A673 (cell line): ENCODE results near the gene TRPM6. TPM values are rescaled to one million over a fixed set of nuclear protein-coding genes. Genes with fewer than 3 reads are reported as not detected.

Experiments used
- BruUV-seq: library from RNA; stranded (reverse); fragments of 400-500 nt; replicated peaks from 2 replicates; lab custom pipeline; 2021; lab: Mats Ljungman, UMichigan
- CTCF ChIA-PET: fragments of 300-600 bp; sonication (Branson Sonifier 250); formaldehyde crosslinking; loops from one replicate; lab custom pipeline; 2022; ENCODE audit warnings: antibody characterized with exemption; lab: Charles Lee
- POLR2A ChIA-PET: fragments of 300-600 bp; sonication (Branson Sonifier 250); formaldehyde crosslinking; loops from one replicate; lab custom pipeline; 2022; ENCODE audit warnings: antibody characterized with exemption; ENCODE audit not compliant: low non-redundant PET; lab: Charles Lee
- DNase-seq: peaks from one replicate; pipeline ENCODE4 v3.0.0-alpha.2; 2015; ENCODE audit warnings: low spot score
- H3K27ac ChIP-seq: fragments of 200-600 bp; sonication (generic); 2 replicates; pipeline ENCODE4 v1.5.1; 2016; ENCODE audit warnings: mixed run types, low read depth, mild to moderate bottlenecking, mixed read lengths, antibody characterized with exemption, low read length; ENCODE audit not compliant: poor library complexity, severe bottlenecking
- H3K27me3 ChIP-seq: fragments of 200-600 bp; sonication (generic); replicated peaks from 2 replicates; pipeline ENCODE4 v1.6.1; 2017; ENCODE audit warnings: mixed run types, low read depth, mild to moderate bottlenecking, mixed read lengths, antibody characterized with exemption, low read length; ENCODE audit not compliant: insufficient read depth, poor library complexity
- H3K36me3 ChIP-seq: fragments of 200-600 bp; sonication (generic); 2 replicates; pipeline ENCODE4 v1.6.1; 2016; ENCODE audit warnings: mixed run types, mild to moderate bottlenecking, mixed read lengths, antibody characterized with exemption, low read length; ENCODE audit not compliant: insufficient read depth, poor library complexity, severe bottlenecking
- H3K4me1 ChIP-seq: fragments of 200-600 bp; sonication (generic); 2 replicates; pipeline ENCODE4 v1.6.1; 2017; ENCODE audit warnings: mixed run types, mild to moderate bottlenecking, mixed read lengths, antibody characterized with exemption, low read length; ENCODE audit not compliant: insufficient read depth, poor library complexity, severe bottlenecking
- H3K4me3 ChIP-seq: fragments of 200-600 bp; sonication (generic); 2 replicates; pipeline ENCODE4 v1.5.1; 2016; ENCODE audit warnings: low read depth, mixed run types, mild to moderate bottlenecking, mixed read lengths, low read length; ENCODE audit not compliant: poor library complexity, severe bottlenecking
- H3K9me3 ChIP-seq: fragments of 200-600 bp; sonication (generic); 2 replicates; pipeline ENCODE4 v1.6.1; 2016; ENCODE audit warnings: mixed run types, low read depth, mild to moderate bottlenecking, mixed read lengths, antibody characterized with exemption, low read length; ENCODE audit not compliant: poor library complexity, severe bottlenecking
- EZH2 ChIP-seq: fragments of 200-600 bp; sonication (generic); IDR thresholded peaks from 2 replicates; pipeline ENCODE4 v1.6.1; 2017; ENCODE audit warnings: borderline replicate concordance, low read depth, mild to moderate bottlenecking, mixed read lengths, antibody characterized with exemption, low read length; ENCODE audit not compliant: poor library complexity, severe bottlenecking
- intact Hi-C: fragments of 100-400 bp; cut with micrococcal nuclease; formaldehyde crosslinking; loops from one replicate; pipeline ENCODE4 v1.10.0; 2022; ENCODE audit not compliant: unreplicated experiment
- total RNA-seq: library from RNA; stranded (reverse); gene quantifications from 2 replicates; pipeline ENCODE4 v1.2.3, GENCODE V29; 2021
- TF ChIP-seq, protein P1 (sequence below): fragments of 300-800, 200-600 bp; sonication (generic); conservative IDR thresholded peaks from 2 replicates; pipeline ENCODE4 v1.5.1; 2017; ENCODE audit warnings: low read depth, mild to moderate bottlenecking, antibody characterized with exemption, low read length, moderate library complexity, mixed read lengths

The TRPM6 gene
- total RNA-seq, 1 experiment from 2014 or later = 0.06 TPM

- peaks cover 3% of the 10 kb centered on the region for H3K27me3 ChIP-seq
- ChIA-PET POLR2A (no interaction called here), CTCF (interaction anchor here (0.6 kb wide), 1 partner anchor 99 kb away, joined by 3 read pairs; no protein-coding TSS in a partner anchor)
- no peak overlapping the region for H3K27ac ChIP-seq
- intact Hi-C loops = no loop called here
- no peaks in the 10 kb centered on the region for H3K36me3 ChIP-seq
- no peak for DNase-seq
- no peaks in the 10 kb centered on the region for H3K4me1 ChIP-seq
- H3K4me3 ChIP-seq = no peak overlapping the region
- BruUV-seq = no TSS peak
- H3K9me3 ChIP-seq = no peaks in the 10 kb centered on the region
- no peak for TF ChIP-seq EZH2
- TF ChIP-seq, protein P1, sequence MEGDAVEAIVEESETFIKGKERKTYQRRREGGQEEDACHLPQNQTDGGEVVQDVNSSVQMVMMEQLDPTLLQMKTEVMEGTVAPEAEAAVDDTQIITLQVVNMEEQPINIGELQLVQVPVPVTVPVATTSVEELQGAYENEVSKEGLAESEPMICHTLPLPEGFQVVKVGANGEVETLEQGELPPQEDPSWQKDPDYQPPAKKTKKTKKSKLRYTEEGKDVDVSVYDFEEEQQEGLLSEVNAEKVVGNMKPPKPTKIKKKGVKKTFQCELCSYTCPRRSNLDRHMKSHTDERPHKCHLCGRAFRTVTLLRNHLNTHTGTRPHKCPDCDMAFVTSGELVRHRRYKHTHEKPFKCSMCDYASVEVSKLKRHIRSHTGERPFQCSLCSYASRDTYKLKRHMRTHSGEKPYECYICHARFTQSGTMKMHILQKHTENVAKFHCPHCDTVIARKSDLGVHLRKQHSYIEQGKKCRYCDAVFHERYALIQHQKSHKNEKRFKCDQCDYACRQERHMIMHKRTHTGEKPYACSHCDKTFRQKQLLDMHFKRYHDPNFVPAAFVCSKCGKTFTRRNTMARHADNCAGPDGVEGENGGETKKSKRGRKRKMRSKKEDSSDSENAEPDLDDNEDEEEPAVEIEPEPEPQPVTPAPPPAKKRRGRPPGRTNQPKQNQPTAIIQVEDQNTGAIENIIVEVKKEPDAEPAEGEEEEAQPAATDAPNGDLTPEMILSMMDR = no peak
These were observed 69.9 kb downstream of the TRPM6 start for GRCh38 chr9:74817816-74818215.

- no peak overlapping the region for H3K27ac ChIP-seq
- no TSS peak for BruUV-seq
- TF ChIP-seq, protein P1 = no peak
- no peak for TF ChIP-seq EZH2
- DNase-seq = no peak
- ChIA-PET POLR2A (no interaction called here), CTCF (no interaction called here)
- no peaks in the 10 kb centered on the region for H3K36me3 ChIP-seq
- H3K4me3 ChIP-seq = no peak overlapping the region
- peaks cover 2% of the 10 kb centered on the region for H3K27me3 ChIP-seq
- no peaks in the 10 kb centered on the region for H3K4me1 ChIP-seq
- no peaks in the 10 kb centered on the region for H3K9me3 ChIP-seq
- intact Hi-C loops = no loop called here
These were observed 70.4 kb downstream of the TRPM6 start for GRCh38 chr9:74817281-74817810.

GRCh38 chr9:74810200-74810599 lies 77.5 kb downstream of the TRPM6 start:
- BruUV-seq = no TSS peak
- POLR2A ChIA-PET = no interaction called here

More at GRCh38 chr9:74810200-74810599, 77.5 kb downstream of the TRPM6 start:
- TF ChIP-seq EZH2 = no peak
- TF ChIP-seq, protein P1 = no peak
- no peaks in the 10 kb centered on the region for H3K4me1 ChIP-seq
- intact Hi-C loops = no loop called here
- no peak for DNase-seq
- CTCF ChIA-PET = no interaction called here
- no peak overlapping the region for H3K4me3 ChIP-seq
- H3K36me3 ChIP-seq = no peaks in the 10 kb centered on the region
- H3K27me3 ChIP-seq = no peaks in the 10 kb centered on the region
- no peak overlapping the region for H3K27ac ChIP-seq
- H3K9me3 ChIP-seq = no peaks in the 10 kb centered on the region
